ENCODE results near the gene SLC10A1.
"Not testable (repeated sequence)": the region's sequence is repeated elsewhere in the genome, so short reads cannot be mapped to it uniquely, and the experiment has no call there.

The SLC10A1 gene

GRCh38 chr14:69768873-69769272, 28.2 kb downstream of the SLC10A1 start:
- no peak for DNase-seq

DNA sequence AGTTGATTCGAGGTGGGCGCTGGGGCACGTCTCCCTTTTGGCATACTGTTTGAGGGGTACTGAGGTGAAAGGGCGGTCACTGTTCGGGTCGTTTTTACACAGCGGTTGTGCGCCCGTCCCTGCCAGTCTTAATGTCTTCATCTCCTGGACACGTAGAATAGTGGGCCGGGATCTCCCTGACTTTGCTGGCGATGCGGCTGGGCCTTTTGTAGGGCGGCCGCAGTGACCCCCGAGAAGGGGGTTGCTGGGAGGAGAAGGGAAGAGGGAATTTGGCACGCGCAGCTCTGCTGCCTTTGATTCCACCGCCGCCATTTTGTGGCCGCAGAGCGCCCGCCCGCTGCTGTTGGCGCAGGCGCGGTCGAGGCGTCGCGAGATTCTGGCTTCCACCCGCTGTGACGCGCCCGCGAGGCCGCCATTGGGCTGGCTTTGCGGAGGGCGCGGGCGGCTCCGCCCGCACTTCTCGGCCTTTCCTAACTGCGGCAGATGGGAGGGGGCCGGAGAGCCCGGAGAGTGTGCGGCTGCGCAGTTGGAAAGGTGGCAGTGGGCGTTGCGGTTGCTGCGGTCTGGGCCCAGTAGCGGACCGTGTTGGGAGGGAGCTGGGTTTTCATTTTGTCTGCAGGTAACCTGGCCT, 29.6 kb downstream of the SLC10A1 start:
- peak; percentile 93 to 94 for DNase-seq

- DNase-seq = peak; percentile 94 to 95
Measured at GRCh38 chr14:69766984-69767368, 30.1 kb downstream of the SLC10A1 start, which contains the start of gene SRSF5. SRSF5 (plus strand) TSS chr14:69767142; CDS start chr14:69768157, 1,015 bp downstream.

DNA sequence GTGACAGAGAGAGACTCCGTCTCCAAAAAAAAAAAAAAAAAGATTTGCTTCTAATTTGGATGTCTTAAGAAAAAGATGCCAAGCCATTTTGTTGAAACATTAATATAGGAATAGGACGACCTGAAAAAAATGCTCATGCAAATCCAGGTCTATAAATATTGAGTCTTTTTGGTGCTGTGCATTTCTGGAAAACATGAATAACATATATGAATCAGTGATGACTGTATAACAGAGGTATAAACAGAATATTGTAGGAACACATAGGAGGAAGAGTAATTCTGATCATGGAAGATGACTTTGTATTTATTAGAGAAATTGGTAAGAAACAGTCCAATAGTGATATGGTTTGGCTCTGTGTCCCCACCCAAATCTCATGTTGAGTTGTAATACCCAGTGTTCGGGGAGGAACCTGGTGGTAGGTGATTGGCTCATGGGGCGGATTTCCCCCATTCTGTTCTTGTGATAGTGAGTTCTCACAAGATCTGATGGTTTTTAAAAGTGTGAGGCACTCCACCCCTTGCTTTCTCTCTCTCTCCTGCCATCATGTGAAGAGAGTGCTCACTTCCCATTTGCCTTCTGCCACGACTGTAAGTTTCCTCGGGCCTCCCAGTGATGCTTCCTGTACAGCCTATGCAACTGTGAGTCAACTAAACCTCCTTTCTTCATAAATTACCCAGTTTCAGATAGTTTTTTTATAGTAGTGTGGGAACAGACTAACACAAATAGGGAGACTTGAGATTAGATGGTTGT, 33.1 kb downstream of the SLC10A1 start:
- peak; percentile 38 to 47 for DNase-seq

GRCh38 chr14:69760810-69761209, 36.2 kb downstream of the SLC10A1 start:
- DNase-seq = no peak

GRCh38 chr14:69756298-69756697, 40.7 kb downstream of the SLC10A1 start:
- DNase-seq = no peak

DNA sequence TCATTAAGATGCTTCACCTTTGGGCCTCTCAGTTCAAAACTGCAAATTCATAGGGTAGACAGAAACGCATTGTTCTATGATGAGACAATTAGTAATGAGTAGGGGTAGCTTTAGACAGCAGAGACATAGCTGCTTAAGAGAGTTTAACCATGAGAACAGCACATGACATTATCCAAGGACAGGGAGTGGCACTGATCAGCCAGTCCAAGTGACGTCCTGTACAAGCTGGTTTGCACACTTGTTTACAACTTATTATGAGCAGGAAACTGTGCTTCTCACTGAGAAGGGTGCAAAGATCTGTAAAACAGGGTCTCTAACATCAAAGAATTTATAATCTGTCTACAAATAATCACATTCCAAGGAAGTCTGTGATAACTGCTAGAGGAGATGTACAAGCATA, 41.3 kb downstream of the SLC10A1 start:
- DNase-seq = no peak

DNA sequence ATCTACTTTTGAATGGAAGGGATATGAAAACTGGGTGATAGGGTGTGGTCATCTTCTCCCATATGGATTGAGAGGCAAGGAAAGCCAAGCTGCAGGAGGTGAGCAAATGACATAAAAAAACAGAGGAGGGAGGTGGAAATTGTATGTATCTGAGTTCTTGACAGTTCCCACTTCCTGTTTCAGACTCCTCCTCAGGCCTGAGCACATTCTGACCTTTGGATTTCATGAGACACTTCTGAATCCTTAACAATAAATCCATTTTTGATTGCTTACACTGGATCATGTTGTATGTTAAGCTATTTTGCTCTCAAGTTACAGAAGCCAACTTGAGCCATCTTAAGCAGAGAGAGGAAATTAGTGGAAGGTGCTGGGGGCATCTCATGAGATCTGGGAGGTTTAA, 41.7 kb downstream of the SLC10A1 start:
- no peak for DNase-seq

DNA sequence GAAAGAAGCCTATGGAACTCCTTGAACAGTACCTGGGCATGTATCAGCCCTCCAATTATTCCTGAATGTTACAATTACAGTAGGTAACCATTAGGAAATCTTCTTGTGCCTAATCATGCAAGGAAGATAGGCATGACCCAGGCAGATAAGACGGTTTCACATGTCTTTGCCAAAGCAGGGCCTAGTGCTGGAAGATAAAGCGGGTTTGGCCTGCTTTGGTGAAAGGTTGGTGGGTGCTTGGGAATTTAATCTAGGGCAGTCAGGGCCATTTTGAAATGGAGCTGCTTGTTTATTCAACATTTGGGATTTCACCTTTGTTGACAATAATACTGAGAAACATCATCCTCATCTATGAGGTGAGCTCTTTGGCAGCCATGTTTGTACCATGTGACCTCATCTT, 42.6 kb downstream of the SLC10A1 start:
- DNase-seq = no peak

DNA sequence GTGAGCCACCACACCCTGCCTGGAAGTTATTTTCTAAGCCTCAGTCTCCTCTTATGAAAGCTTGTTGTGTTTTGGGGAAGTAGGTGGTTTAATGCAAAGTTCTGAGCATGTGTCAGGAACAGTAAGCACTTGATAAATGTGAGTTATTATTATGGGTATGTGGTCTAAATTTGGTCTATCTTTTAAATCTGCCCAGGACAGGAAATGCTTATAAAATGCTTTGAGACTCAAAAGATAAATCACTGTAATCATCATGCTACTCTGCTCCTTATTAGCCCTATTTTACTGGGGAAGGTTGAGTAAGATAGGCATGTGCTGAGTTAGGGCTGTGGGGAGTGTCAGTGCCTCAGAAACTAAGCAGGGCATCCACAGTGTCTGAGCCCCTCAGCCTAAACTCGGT, 43.2 kb downstream of the SLC10A1 start:
- no peak for DNase-seq

- no peak for DNase-seq
Measured at GRCh38 chr14:69752773-69753172, 44.3 kb downstream of the SLC10A1 start.

- DNase-seq = no peak
Measured at GRCh38 chr14:69750495-69750894, 46.5 kb downstream of the SLC10A1 start.

DNA sequence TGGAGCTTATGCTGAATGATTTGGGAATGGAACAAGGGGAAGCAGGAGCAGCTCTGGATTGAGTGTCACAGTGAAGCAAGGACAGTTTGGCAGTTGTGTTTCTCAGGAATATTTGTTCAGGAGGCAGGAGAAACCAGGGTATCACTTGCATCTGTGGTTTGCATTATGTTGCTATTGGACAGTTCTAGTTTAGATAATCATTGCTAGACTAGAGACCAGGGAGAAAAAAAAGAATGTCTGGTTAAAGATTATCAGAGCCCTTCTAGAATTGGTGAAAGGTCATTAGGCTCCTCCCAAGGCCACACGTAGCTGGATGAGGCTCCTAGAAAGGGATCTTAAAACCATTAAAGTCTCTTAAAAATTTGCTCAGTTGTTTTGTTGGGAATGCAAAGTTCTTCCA, 47.1 kb downstream of the SLC10A1 start:
- no peak for DNase-seq

DNA sequence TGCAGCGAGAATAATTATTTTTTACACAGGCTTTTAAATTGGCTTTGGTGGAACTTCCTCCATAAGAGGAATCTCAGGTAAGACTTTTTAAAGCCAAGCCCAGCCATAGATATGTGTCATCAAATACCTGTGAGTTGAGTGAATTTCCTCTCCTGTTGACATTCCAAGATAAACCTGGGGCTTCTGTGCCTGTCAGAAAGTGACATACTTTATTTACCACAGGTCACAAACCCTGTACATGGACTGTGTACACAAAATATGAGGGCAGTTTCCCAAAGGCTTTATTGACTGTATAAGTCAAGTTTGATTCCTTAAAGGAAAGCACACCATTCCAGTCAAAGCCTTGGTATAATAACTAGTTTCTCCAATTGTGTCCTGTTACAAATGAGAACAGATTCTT, 56.0 kb downstream of the SLC10A1 start:
- no peak for DNase-seq

DNA sequence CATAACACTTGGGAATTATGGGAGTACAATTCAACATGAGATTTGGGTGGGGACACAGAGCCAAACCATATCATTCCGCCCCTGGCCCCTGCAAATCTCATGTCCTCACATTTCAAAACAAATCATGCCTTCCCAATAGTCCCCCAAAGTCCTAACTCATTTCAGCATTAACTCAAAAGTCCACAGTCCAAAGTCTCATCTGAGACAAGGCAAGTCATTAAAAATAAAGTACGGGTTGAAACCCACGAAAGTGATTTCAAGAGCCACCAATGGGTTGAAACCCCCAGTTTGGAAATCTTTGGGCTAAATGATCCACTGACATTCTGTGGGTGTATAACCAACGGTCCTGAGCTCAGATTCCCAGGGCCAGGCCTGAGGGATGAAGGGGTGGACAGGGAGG, 60.6 kb downstream of the SLC10A1 start:
- not testable (repeated sequence) for DNase-seq

DNA sequence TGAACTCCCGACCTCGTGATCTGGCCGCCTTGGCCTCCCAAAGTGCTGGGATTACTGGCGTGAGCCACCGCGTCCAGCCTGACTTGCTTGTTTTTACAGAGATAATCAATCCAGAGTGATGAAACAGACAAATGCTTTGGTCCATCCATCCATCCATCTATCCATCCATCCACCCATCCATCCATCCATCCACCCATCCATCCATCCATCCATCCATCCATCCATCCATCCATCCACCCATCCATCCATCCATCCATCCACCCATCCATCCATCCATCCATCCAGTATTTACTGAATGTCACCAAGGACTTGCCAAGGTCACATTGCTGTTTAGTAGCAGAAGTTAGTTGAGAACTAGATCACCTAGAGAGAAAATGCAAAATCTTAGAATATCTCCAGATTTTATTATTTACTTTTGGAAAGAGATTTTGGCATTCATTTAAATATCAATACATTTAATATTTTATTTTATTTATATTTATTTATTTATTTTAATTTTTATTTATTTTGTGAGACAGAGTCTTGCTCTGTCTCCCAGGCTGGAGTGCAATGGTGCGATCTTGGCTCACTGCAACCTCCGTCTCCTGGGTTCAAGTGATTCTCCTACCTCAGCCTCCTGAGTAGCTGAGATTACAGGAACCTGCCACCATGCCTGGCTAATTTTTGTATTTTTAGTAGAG, 65.0 kb downstream of the SLC10A1 start:
- not testable (repeated sequence) for DNase-seq

GRCh38 chr14:69727860-69728259, 69.2 kb downstream of the SLC10A1 start:
- DNase-seq = no peak

- DNase-seq = peak; percentile 87 to 89
Measured at GRCh38 chr14:69726761-69727511, 70.1 kb downstream of the SLC10A1 start.

Data from stimulated activated CD4-positive, alpha-beta T cell treated with anti-CD3 and anti-CD28 coated beads, Interleukin-2, amount 100 ng/mL, for 24 hours (primary cell).